ENCODE measurements around the gene CDK17. TPM values are rescaled to one million over a fixed set of nuclear protein-coding genes. Genes with fewer than 3 reads are reported as not detected.
"Not testable (repeated sequence)": the region's sequence is repeated elsewhere in the genome, so short reads cannot be mapped to it uniquely, and the experiment has no call there.

The CDK17 gene
- total RNA-seq, 2 donors from 2014 or later: 34.7 to 79.5 TPM

- intact Hi-C loops (cut with DNase I): no loop called here
- Histone ChIP-seq H3K27ac (no peak overlapping the region), H3K4me3 (no peak overlapping the region), H3K4me1 (replicated peaks) (no peaks in the 10 kb centered on the region), H3K9me3 (no peaks in the 10 kb centered on the region), H3K27me3 (replicated peaks; ENCODE audit: insufficient read depth) (no peaks in the 10 kb centered on the region), H3K36me3 (no peaks in the 10 kb centered on the region)
- no peak for DNase-seq (ENCODE audit: low spot score)
- WGBS: 94% methylated on average over 6 of the region's 6 CpGs
- TF ChIP-seq CTCF (IDR thresholded peaks at IDR 0.05) (no peak), POLR2A (IDR thresholded peaks at IDR 0.05) (no peak), POLR2AphosphoS5 (IDR thresholded peaks at IDR 0.05) (no peak)
Observed at GRCh38 chr12:96321941-96322340, 78.3 kb downstream of the CDK17 start.

- H3K4me1 ChIP-seq (replicated peaks); H3K36me3 ChIP-seq; H3K27me3 ChIP-seq (replicated peaks; ENCODE audit: insufficient read depth); H3K9me3 ChIP-seq; H3K27ac ChIP-seq; DNase-seq (ENCODE audit: low spot score); intact Hi-C loops (cut with DNase I); H3K4me3 ChIP-seq: not testable (repeated sequence)
- 94% methylated on average over 2 of the region's 2 CpGs for WGBS
Observed at GRCh38 chr12:96317801-96318200, 82.4 kb downstream of the CDK17 start.

- H3K27me3 ChIP-seq (replicated peaks; ENCODE audit: insufficient read depth); DNase-seq (ENCODE audit: low spot score); H3K9me3 ChIP-seq; H3K36me3 ChIP-seq; H3K4me1 ChIP-seq (replicated peaks); intact Hi-C loops (cut with DNase I): not testable (repeated sequence)
- H3K27ac ChIP-seq: peak overlapping the region; percentile 23 to 56
- WGBS: 48% methylated on average over 26 of the region's 33 CpGs
- peak overlapping the region; percentile 26 to 36 for H3K4me3 ChIP-seq
Observed at GRCh38 chr12:96315741-96316481, 84.3 kb downstream of the CDK17 start.

GRCh38 chr12:96314723-96315122 lies 85.5 kb downstream of the CDK17 start:
- H3K27ac ChIP-seq: no peak overlapping the region
- intact Hi-C loops (cut with DNase I): no loop called here
- no peaks in the 10 kb centered on the region for H3K27me3 ChIP-seq (replicated peaks; ENCODE audit: insufficient read depth)
- no peaks in the 10 kb centered on the region for H3K36me3 ChIP-seq
- H3K4me3 ChIP-seq: no peak overlapping the region
- WGBS: 56% methylated on average over 2 of the region's 2 CpGs
- no peak for DNase-seq (ENCODE audit: low spot score)
- no peaks in the 10 kb centered on the region for H3K4me1 ChIP-seq (replicated peaks)
- no peaks in the 10 kb centered on the region for H3K9me3 ChIP-seq
- no peak for TF ChIP-seq POLR2A (IDR thresholded peaks at IDR 0.05)
- no peak for TF ChIP-seq POLR2AphosphoS5 (IDR thresholded peaks at IDR 0.05)
- TF ChIP-seq CTCF (IDR thresholded peaks at IDR 0.05): no peak

DNA sequence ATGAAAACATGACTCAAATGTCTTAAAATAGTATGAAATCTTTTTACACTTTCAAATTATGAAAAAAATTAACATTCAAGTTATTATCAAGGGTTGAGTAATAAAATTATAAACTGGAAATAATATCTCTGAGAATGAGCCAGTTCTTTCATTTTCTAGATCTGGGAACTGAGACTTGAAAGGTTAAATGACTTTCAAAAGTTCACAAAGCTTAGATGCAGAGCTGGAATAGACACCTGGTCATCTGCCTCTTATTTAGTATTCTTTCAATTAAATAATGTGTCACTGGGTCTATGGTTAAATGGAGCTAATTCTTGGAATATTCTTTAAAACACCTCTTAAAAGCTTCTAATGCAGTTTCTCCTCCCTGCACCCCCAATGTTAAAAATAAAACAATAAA lies 86.6 kb downstream of the CDK17 start:
- H3K4me3 ChIP-seq: no peak overlapping the region
- no peaks in the 10 kb centered on the region for H3K4me1 ChIP-seq (replicated peaks)
- no peaks in the 10 kb centered on the region for H3K27me3 ChIP-seq (replicated peaks; ENCODE audit: insufficient read depth)
- intact Hi-C loops (cut with DNase I): no loop called here
- no peaks in the 10 kb centered on the region for H3K36me3 ChIP-seq
- no peak for DNase-seq (ENCODE audit: low spot score)
- H3K9me3 ChIP-seq: no peaks in the 10 kb centered on the region
- H3K27ac ChIP-seq: no peak overlapping the region
- TF ChIP-seq CTCF (IDR thresholded peaks at IDR 0.05) (no peak), POLR2AphosphoS5 (IDR thresholded peaks at IDR 0.05) (no peak)

- DNase-seq (ENCODE audit: low spot score): no peak
- intact Hi-C loops (cut with DNase I): no loop called here
- Histone ChIP-seq H3K4me1 (replicated peaks) (no peaks in the 10 kb centered on the region), H3K4me3 (no peak overlapping the region), H3K27ac (no peak overlapping the region), H3K27me3 (replicated peaks; ENCODE audit: insufficient read depth) (no peaks in the 10 kb centered on the region), H3K36me3 (no peaks in the 10 kb centered on the region), H3K9me3 (no peaks in the 10 kb centered on the region)
- WGBS: 98% methylated on average over 1 of the region's 1 CpG
- TF ChIP-seq CTCF (IDR thresholded peaks at IDR 0.05): no peak
- TF ChIP-seq POLR2AphosphoS5 (IDR thresholded peaks at IDR 0.05): no peak
- TF ChIP-seq POLR2A (IDR thresholded peaks at IDR 0.05): no peak
Observed at GRCh38 chr12:96311191-96311590, 89.0 kb downstream of the CDK17 start.

Data from prostate gland (tissue), 2 donors.